Hepatocyte (in vitro differentiated cells): ENCODE measurements around the gene EHD1.

Experiments used
- EZH2 ChIP-seq: fragments of 200-600 bp; sonication (generic); IDR thresholded peaks from 2 replicates; pipeline ENCODE4 v1.6.1; 2016; ENCODE audit warnings: antibody characterized with exemption, mild to moderate bottlenecking, borderline replicate concordance
- EZH2phosphoT487 ChIP-seq: fragments of 200-600 bp; sonication (generic); IDR thresholded peaks from one replicate; pipeline ENCODE4 v1.6.1; 2018; ENCODE audit warnings: antibody characterized with exemption, mild to moderate bottlenecking, low read depth, moderate library complexity; ENCODE audit not compliant: unreplicated experiment, severe bottlenecking
- TF ChIP-seq, protein P1 (sequence below): fragments of 200-600 bp; sonication (generic); IDR thresholded peaks from 2 replicates; pipeline ENCODE4 v1.5.1; 2016; ENCODE audit warnings: antibody characterized with exemption, mild to moderate bottlenecking; ENCODE audit not compliant: poor library complexity

DNA sequence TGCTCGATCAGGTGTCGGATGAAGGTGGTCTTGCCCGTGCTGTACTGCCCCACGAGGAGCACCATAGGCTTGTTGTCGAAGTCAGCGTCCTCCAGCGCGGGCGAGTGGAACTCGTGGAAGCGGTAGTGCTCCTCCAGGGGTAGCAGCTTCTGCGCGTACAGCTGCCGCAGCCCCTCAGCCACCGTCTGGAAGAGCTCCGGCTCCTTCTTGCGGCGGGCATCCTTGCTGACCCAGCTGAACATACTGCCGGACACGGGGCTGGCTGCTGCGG lies 263 bp downstream of the EHD1 start:
- TF ChIP-seq, protein P1, sequence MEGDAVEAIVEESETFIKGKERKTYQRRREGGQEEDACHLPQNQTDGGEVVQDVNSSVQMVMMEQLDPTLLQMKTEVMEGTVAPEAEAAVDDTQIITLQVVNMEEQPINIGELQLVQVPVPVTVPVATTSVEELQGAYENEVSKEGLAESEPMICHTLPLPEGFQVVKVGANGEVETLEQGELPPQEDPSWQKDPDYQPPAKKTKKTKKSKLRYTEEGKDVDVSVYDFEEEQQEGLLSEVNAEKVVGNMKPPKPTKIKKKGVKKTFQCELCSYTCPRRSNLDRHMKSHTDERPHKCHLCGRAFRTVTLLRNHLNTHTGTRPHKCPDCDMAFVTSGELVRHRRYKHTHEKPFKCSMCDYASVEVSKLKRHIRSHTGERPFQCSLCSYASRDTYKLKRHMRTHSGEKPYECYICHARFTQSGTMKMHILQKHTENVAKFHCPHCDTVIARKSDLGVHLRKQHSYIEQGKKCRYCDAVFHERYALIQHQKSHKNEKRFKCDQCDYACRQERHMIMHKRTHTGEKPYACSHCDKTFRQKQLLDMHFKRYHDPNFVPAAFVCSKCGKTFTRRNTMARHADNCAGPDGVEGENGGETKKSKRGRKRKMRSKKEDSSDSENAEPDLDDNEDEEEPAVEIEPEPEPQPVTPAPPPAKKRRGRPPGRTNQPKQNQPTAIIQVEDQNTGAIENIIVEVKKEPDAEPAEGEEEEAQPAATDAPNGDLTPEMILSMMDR = no peak
- TF ChIP-seq EZH2 = no peak
- no peak for TF ChIP-seq EZH2phosphoT487
